Measurements from ENCODE around the gene OPTN. TPM values are rescaled to one million over a fixed set of nuclear protein-coding genes. Genes with fewer than 3 reads are reported as not detected.

The OPTN gene
- total RNA-seq, 1 donor from 2014 or later = 36.3 TPM

DNA sequence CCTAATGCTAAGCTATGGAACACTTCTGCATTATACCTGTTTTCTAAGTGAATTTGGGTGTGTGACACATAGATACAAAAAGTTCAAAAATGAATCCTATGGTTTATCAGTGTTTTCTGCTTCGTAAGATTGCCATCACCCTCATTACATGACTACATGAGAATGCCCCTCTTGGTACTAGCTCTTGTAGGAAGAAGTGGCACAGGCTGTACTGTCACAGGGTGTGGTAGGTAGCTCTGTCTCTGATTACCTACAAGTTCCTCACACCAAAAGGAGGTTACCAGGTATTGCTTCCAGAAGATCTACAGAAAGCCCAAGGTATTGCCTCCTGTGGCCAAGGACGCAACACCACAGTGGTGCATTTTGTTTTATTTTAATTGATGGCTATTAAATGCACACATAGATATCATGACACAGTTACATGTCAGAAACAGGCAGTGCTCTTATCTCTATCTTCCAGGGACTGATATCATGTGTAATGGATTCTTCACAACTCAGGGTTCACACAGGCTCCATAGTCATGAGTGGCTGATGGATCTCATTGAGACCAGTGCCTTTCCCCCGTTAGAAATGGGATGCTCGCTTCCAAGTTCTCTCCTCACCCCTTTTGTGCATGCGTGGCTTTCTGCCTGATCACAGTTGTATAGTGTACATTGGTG, 6.6 kb downstream of the OPTN start:
- TF ChIP-seq, protein P1, sequence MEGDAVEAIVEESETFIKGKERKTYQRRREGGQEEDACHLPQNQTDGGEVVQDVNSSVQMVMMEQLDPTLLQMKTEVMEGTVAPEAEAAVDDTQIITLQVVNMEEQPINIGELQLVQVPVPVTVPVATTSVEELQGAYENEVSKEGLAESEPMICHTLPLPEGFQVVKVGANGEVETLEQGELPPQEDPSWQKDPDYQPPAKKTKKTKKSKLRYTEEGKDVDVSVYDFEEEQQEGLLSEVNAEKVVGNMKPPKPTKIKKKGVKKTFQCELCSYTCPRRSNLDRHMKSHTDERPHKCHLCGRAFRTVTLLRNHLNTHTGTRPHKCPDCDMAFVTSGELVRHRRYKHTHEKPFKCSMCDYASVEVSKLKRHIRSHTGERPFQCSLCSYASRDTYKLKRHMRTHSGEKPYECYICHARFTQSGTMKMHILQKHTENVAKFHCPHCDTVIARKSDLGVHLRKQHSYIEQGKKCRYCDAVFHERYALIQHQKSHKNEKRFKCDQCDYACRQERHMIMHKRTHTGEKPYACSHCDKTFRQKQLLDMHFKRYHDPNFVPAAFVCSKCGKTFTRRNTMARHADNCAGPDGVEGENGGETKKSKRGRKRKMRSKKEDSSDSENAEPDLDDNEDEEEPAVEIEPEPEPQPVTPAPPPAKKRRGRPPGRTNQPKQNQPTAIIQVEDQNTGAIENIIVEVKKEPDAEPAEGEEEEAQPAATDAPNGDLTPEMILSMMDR (IDR thresholded peaks at IDR 0.05; ENCODE audit: unreplicated experiment) = no peak
- Mint-ChIP-seq H3K27ac (ENCODE audit: unreplicated experiment) (no peak overlapping the region), H3K9me3 (ENCODE audit: unreplicated experiment) (no peaks in the 10 kb centered on the region), H3K4me1 (ENCODE audit: unreplicated experiment) (no peaks in the 10 kb centered on the region), H3K27me3 (ENCODE audit: unreplicated experiment) (no peaks in the 10 kb centered on the region), H3K4me3 (ENCODE audit: unreplicated experiment) (no peak overlapping the region), H3K36me3 (ENCODE audit: low read depth, unreplicated experiment) (peaks cover 6% of the 10 kb centered on the region)
- DNase-seq (ENCODE audit: low spot score) = no peak

DNA sequence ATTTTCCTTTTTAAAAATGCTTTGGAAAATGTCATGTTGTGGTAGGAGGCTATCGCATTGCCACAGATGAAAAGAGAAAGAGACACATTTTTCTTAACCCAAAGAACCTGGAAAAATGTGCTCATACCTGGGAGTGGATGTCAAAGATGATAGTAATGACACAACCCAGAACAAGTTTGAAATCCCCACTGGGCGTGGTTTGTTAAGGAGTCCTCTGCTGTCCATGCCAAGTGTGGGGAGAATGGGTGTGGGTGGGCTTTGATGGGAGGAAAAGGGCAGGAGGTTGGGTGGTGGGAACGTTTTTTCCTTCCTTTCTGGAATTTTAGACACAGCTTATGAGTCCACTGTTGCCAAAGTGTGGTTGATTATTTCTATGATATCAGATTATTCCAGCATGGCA, 10.9 kb downstream of the OPTN start:
- Mint-ChIP-seq H3K27me3 (ENCODE audit: unreplicated experiment) (no peaks in the 10 kb centered on the region), H3K27ac (ENCODE audit: unreplicated experiment) (no peak overlapping the region)
- DNase-seq (ENCODE audit: low spot score) = no peak

DNA sequence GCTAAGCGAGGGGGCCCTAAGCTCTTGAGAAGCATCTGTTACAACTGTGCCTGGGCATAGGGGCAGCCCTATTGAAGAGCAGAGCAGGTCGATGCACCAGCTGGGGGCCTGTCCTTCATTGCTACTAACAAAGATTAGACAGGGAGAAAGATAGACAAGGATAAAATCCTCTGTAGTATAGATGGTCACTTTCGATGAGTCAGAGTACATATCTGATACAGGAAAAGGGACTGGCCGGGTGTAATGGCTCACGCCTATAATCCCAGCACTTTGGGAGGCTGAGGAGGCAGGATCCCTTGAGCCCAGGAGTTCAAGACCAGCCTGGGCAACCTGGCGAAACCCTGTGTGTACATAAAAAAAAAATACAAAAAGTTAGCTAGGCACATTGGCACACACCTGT, 13.6 kb downstream of the OPTN start:
- TF ChIP-seq, protein P1 (IDR thresholded peaks at IDR 0.05; ENCODE audit: unreplicated experiment) = no peak
- Mint-ChIP-seq H3K4me3 (ENCODE audit: unreplicated experiment) (no peak overlapping the region), H3K27ac (ENCODE audit: unreplicated experiment) (no peak overlapping the region), H3K4me1 (ENCODE audit: unreplicated experiment) (no peaks in the 10 kb centered on the region), H3K36me3 (ENCODE audit: low read depth, unreplicated experiment) (peaks cover 15% of the 10 kb centered on the region), H3K27me3 (ENCODE audit: unreplicated experiment) (no peaks in the 10 kb centered on the region), H3K9me3 (ENCODE audit: unreplicated experiment) (no peaks in the 10 kb centered on the region)
- DNase-seq (ENCODE audit: low spot score) = no peak

More for the DNA sequence above, 10.9 kb downstream of the OPTN start:
- H3K4me1 Mint-ChIP-seq (ENCODE audit: unreplicated experiment) = no peaks in the 10 kb centered on the region
- H3K36me3 Mint-ChIP-seq (ENCODE audit: low read depth, unreplicated experiment) = peaks cover 15% of the 10 kb centered on the region
- no peaks in the 10 kb centered on the region for H3K9me3 Mint-ChIP-seq (ENCODE audit: unreplicated experiment)
- TF ChIP-seq, protein P1 (IDR thresholded peaks at IDR 0.05; ENCODE audit: unreplicated experiment) = no peak
- no peak overlapping the region for H3K4me3 Mint-ChIP-seq (ENCODE audit: unreplicated experiment)

DNA sequence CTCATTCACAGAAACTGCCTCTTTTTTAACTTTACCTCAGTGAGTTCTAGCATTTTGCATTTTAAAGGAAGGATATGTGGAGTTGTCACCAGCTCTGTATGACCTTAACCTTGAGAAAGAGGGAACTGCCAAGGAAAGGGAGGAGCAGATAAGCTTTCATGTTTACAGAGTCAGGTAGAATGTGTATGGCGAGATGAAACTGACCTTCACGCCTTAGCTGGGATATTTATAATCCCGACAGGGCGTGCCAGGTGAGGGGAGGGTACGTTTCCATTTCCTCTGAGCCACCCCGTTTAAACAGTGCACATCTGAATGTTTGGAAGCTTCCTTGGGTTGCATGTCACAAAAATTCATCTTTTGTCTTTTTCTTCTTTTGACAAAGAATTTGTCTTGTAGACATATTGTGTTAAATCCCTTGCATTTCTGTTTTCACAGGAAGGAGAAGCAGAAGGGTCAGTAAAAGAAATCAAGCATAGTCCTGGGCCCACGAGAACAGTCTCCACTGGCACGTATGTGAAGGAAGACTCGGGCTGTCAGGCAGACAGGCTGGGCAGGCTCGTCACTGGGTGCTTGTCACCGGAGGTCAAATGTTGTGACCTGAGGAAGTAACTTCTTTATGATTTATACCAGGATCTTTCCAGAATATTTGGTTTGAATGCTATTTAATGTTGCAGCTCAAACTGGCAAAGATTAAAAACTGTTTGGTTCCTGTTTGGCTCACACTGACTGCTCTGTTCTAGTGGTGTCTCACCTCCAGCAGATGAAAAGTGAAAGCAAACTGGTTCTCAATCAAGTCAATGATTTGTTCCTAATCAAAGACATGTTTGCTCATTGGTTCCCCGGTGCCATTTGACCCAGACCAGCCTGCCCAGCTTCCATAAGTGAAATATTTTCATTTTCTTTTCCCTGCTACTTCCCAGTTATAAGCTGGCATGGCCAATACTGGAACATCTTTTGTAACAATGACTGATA, 16.2 kb downstream of the OPTN start:
- Mint-ChIP-seq H3K4me1 (ENCODE audit: unreplicated experiment) (no peaks in the 10 kb centered on the region), H3K9me3 (ENCODE audit: unreplicated experiment) (no peaks in the 10 kb centered on the region), H3K27ac (ENCODE audit: unreplicated experiment) (no peak overlapping the region), H3K4me3 (ENCODE audit: unreplicated experiment) (no peak overlapping the region), H3K27me3 (ENCODE audit: unreplicated experiment) (no peaks in the 10 kb centered on the region), H3K36me3 (ENCODE audit: low read depth, unreplicated experiment) (peaks cover 10% of the 10 kb centered on the region)
- TF ChIP-seq, protein P1 (IDR thresholded peaks at IDR 0.05; ENCODE audit: unreplicated experiment) = no peak
- no peak for DNase-seq (ENCODE audit: low spot score)
